ENCODE measurements around the gene NGEF. TPM values are rescaled to one million over a fixed set of nuclear protein-coding genes. Genes with fewer than 3 reads are reported as not detected.

Gene NGEF
- total and polyA plus RNA-seq, 4 donors = 15.4 to 46.3 (median 29.2) TPM

DNA sequence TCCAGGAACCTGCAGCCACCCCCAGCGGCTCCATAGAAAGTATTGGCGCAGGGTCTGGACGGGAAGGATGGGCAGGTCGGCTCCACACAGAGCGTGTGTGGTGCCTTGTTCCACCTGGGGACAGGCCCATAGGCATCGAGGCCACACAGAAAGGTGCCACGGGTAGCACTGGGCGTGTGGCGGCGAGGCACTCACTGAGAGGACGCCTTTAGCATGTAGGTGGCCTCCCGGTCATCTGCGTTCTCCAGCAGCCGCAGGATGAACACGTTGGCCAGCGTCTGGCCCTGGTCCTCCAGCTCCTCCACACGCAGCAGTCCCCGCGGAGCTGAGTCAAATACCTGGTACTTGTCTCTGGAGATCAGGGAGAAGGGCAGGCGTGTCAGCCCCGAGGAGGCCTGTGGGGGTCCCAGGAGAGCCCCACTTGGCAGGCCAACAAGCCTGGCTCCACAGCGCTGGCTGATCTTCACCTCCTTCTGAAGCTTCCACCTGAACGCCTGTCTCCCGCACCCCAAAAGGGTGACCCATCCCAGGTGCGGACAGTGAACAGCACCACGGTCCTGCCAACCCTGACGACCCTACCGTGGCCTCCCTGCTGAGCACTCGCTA, 129.8 kb downstream of the NGEF start:
- Histone ChIP-seq H3K36me3 (ENCODE audit: control insufficient read depth, insufficient read depth, low read length) (peaks cover 89% of the 10 kb centered on the region), H3K4me1 (ENCODE audit: control insufficient read depth, insufficient read depth, low read length) (peaks cover 1% of the 10 kb centered on the region), H3K27me3 (ENCODE audit: control insufficient read depth, insufficient read depth, low read length) (no peaks in the 10 kb centered on the region), H3K4me3 (ENCODE audit: low read depth, low read length) (no peak overlapping the region), H3K27ac (ENCODE audit: low read depth, low read length) (no peak overlapping the region), H3K9me3 (ENCODE audit: control insufficient read depth, insufficient read depth, low read length) (no peaks in the 10 kb centered on the region)
- DNase-seq (ENCODE audit: low read depth in 4 of 6, low spot score in 6 of 6) = no peak
- 95% methylated on average over 29 of the region's 29 CpGs for WGBS (ENCODE audit: insufficient coverage)

DNA sequence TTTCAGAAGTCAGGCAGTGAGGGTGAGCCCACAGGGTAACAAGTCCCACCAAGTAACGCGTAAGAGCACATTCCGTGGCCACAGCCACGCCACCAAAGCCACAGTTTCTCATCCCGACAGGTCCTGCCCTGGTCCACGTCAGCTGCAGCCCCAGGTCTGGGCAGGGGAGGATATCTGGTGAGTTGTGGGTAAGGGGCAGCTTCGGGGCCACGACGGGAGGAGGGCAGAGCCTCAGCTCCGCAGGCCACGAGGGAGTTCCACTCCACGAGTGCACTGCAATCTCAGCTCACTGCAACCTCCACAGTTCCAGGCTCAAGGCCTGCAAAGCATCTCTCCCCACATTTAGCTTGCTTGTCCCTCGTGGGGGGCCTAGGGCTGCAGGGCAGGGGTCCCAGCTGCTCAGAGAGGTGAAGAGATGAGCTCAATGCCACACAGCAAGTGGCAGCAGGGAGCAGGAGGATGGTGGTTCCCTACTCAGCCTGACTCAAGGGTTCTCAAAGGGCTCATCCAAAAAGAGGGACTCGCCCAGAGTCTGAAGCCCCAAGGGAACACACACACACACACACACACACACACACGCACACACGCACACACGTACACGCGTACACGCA, 130.4 kb downstream of the NGEF start:
- Histone ChIP-seq H3K4me1 (ENCODE audit: control insufficient read depth, insufficient read depth, low read length) (peaks cover 7% of the 10 kb centered on the region), H3K9me3 (ENCODE audit: control insufficient read depth, insufficient read depth, low read length) (no peaks in the 10 kb centered on the region), H3K27me3 (ENCODE audit: control insufficient read depth, insufficient read depth, low read length) (no peaks in the 10 kb centered on the region), H3K27ac (ENCODE audit: low read depth, low read length) (no peak overlapping the region), H3K36me3 (ENCODE audit: control insufficient read depth, insufficient read depth, low read length) (peaks cover 94% of the 10 kb centered on the region), H3K4me3 (ENCODE audit: low read depth, low read length) (no peak overlapping the region)
- 95% methylated on average over 15 of the region's 20 CpGs for WGBS (ENCODE audit: insufficient coverage)
- DNase-seq (ENCODE audit: low read depth in 4 of 6, low spot score in 6 of 6) = no peak

DNA sequence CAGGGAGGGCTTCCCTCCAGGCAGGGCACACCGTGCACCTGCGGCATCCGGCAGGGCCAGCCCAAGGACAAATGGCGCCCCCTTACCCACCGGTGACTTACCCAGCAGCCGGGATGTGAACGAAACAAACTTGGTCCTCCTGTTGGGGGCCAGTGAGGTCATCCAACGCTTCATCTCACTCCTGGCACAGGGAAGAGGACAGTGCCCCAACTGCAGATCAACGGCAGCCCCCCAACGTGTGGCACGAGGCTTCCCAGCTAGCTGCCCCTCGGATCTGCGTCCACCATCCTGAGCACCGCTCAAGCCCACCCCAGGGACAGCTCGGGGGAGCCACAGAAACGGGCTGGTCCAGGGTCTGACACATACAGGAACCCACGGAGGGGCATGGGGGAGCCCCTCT, 131.0 kb downstream of the NGEF start:
- peaks cover 12% of the 10 kb centered on the region for H3K4me1 ChIP-seq (ENCODE audit: control insufficient read depth, insufficient read depth, low read length)

DNA sequence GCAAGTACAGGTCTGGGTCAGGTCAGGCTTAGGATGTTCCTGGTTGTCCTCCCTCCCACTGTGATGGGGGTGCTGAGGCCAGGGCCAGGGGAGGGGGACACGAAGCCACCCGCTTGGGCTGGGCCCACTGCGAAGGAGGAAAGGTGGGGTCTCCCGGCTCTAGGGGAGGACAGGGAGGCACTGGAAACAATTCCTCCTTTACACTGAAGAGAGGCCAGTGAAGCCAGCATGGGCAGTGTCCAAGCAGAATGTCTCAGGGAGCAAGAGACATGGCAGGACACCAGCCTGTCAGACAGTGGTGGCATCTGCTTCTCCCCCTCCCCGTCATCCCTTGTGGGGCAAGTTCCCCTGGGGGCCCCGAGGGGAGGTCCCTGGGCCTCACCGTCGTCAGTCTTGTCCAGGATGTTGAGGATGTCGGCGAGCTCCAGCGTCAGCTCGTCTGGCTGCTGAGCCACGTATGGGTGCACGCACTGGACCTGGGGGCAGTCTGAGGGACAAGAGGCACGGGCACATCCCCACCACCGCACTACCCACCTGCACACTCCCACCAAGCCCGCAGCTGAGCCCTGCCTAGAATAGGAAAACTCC, 132.2 kb downstream of the NGEF start:
- Histone ChIP-seq H3K9me3 (ENCODE audit: control insufficient read depth, insufficient read depth, low read length) (no peaks in the 10 kb centered on the region), H3K27me3 (ENCODE audit: control insufficient read depth, insufficient read depth, low read length) (no peaks in the 10 kb centered on the region), H3K4me3 (ENCODE audit: low read depth, low read length) (no peak overlapping the region), H3K36me3 (ENCODE audit: control insufficient read depth, insufficient read depth, low read length) (peaks cover 77% of the 10 kb centered on the region), H3K27ac (ENCODE audit: low read depth, low read length) (no peak overlapping the region), H3K4me1 (ENCODE audit: control insufficient read depth, insufficient read depth, low read length) (peaks cover 17% of the 10 kb centered on the region)
- no peak for DNase-seq (ENCODE audit: low read depth in 4 of 6, low spot score in 6 of 6)
- 80% methylated on average over 15 of the region's 17 CpGs for WGBS (ENCODE audit: insufficient coverage)

More for the DNA sequence above, 131.0 kb downstream of the NGEF start:
- H3K36me3 ChIP-seq (ENCODE audit: control insufficient read depth, insufficient read depth, low read length) = peaks cover 88% of the 10 kb centered on the region
- no peak for DNase-seq (ENCODE audit: low read depth in 4 of 6, low spot score in 6 of 6)
- H3K27ac ChIP-seq (ENCODE audit: low read depth, low read length) = no peak overlapping the region
- no peak overlapping the region for H3K4me3 ChIP-seq (ENCODE audit: low read depth, low read length)
- H3K9me3 ChIP-seq (ENCODE audit: control insufficient read depth, insufficient read depth, low read length) = no peaks in the 10 kb centered on the region
- 93% methylated on average over 17 of the region's 17 CpGs for WGBS (ENCODE audit: insufficient coverage)
- H3K27me3 ChIP-seq (ENCODE audit: control insufficient read depth, insufficient read depth, low read length) = no peaks in the 10 kb centered on the region

DNA sequence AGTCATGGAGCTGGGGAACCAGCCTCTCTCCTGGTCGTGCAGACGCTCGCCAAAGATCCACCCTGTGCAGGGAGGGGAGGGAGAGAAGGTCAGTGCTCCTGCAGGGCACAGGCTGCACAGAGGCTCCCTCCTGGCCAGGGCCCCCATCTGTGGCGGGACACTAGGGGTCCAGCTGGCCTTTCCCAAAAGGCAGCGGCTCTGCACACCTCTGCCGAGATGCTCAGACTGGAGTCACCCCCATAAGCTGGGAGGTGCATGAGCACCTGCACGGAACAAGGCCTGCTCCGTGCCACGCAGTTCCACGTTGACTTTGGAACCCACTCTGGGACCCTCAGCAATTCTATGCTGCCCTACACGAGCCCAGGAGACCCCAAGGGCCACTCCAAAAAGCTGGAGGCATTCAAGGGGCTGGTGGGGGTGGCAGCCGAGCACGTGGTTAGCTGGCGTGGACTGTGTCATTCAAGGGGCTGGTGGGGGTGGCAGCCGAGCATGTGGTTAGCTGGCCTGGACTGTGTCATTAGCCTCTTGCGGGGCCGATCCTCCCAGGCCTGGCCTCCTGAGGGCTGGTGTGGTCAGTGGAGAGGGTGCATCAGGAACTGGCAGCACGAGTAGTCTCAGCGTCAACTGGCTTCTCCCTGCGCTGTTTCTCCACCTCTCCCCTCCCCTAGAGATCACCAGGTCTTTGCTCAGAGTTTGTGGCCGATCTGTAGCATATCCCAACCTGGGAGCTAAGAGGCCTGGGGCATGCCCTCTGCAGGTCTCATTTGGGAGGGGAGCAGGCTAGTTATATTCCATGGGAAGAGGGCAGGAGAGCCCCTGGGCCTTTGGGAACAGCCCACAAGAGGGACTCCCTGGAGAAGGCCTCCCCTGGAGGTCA, 133.2 kb downstream of the NGEF start:
- 91% methylated on average over 17 of the region's 21 CpGs for WGBS (ENCODE audit: insufficient coverage)
- H3K36me3 ChIP-seq (ENCODE audit: control insufficient read depth, insufficient read depth, low read length) = peaks cover 67% of the 10 kb centered on the region
- no peak overlapping the region for H3K4me3 ChIP-seq (ENCODE audit: low read depth, low read length)
- H3K27ac ChIP-seq (ENCODE audit: low read depth, low read length) = no peak overlapping the region
- H3K27me3 ChIP-seq (ENCODE audit: control insufficient read depth, insufficient read depth, low read length) = no peaks in the 10 kb centered on the region
- no peaks in the 10 kb centered on the region for H3K9me3 ChIP-seq (ENCODE audit: control insufficient read depth, insufficient read depth, low read length)
- H3K4me1 ChIP-seq (ENCODE audit: control insufficient read depth, insufficient read depth, low read length) = peaks cover 25% of the 10 kb centered on the region
- DNase-seq (ENCODE audit: low read depth in 4 of 6, low spot score in 6 of 6) = no peak

DNA sequence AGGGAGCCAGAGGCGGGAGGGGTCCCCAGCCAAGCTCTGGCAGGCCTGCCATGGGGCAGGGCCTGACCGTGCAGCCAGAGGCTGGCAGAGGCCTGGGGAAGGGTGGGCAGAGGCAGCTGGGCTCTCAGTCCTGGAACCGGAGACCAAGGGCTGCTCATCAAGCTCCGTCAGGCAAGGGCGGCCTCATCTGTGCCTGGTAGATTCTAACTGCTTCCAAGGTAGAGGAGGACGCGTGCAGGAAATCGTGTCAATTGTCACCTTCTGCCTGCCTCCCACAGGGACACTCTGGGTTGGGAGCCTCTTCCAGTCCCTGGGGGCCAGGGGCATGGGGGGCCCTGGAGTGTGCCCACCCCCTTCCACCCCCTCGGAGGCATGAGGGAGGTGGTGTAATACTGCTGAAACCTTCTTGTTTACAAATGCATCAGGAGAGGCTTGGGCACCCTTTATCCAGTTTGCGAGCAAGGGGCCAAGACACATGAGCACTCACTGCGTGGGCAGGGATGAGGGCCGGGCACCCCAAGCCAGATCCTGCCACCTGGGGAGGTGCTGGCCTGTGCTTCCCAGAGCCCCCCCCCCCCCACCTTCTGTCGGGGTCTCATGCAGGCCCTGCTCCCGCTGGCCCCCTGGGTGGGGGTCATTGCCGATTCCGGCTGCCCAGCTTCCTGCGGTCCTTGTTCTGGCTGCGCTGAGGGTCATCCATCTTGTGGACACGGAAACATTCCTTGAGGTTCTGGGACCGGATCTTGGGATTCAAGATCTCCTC, 134.0 kb downstream of the NGEF start:
- no peaks in the 10 kb centered on the region for H3K27me3 ChIP-seq (ENCODE audit: control insufficient read depth, insufficient read depth, low read length)
- H3K36me3 ChIP-seq (ENCODE audit: control insufficient read depth, insufficient read depth, low read length) = peaks cover 63% of the 10 kb centered on the region
- H3K9me3 ChIP-seq (ENCODE audit: control insufficient read depth, insufficient read depth, low read length) = no peaks in the 10 kb centered on the region
- DNase-seq (ENCODE audit: low read depth in 4 of 6, low spot score in 6 of 6) = no peak
- peaks cover 29% of the 10 kb centered on the region for H3K4me1 ChIP-seq (ENCODE audit: control insufficient read depth, insufficient read depth, low read length)
- H3K4me3 ChIP-seq (ENCODE audit: low read depth, low read length) = no peak overlapping the region
- WGBS (ENCODE audit: insufficient coverage) = 87% methylated on average over 13 of the region's 20 CpGs
- H3K27ac ChIP-seq (ENCODE audit: low read depth, low read length) = no peak overlapping the region

DNA sequence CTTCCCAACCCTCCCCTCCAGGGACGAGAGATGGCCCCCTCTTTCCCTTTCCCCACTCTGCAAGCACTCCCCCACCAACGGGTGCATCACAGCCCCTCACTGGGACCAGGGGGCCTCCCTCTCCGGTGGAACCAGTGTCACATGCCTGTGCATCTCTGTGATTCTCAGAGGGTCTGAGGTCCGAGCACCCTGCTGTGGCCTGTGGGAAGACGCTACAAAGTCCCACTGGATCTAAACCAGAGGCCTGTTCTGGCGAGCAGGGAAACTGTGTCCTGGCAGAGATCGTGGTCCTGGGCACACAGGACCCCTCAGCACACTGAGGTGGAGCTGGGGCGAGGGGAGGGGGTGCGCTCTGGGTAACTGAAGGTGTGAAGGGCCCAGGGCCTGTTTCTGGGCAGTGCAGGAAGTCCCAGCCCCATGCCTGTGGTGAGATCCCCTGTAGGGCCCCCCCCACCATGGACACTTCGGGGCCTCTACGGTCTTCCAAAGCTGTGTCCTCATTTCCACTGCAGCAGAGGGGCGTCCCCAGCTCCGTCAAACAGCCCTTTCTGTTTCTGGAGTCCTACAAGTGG, 135.0 kb downstream of the NGEF start:
- DNase-seq (ENCODE audit: low read depth in 4 of 6, low spot score in 6 of 6) = no peak
- H3K27ac ChIP-seq (ENCODE audit: low read depth, low read length) = no peak overlapping the region
- peaks cover 39% of the 10 kb centered on the region for H3K4me1 ChIP-seq (ENCODE audit: control insufficient read depth, insufficient read depth, low read length)
- H3K9me3 ChIP-seq (ENCODE audit: control insufficient read depth, insufficient read depth, low read length) = no peaks in the 10 kb centered on the region
- H3K4me3 ChIP-seq (ENCODE audit: low read depth, low read length) = no peak overlapping the region
- no peaks in the 10 kb centered on the region for H3K27me3 ChIP-seq (ENCODE audit: control insufficient read depth, insufficient read depth, low read length)
- 91% methylated on average over 13 of the region's 13 CpGs for WGBS (ENCODE audit: insufficient coverage)
- H3K36me3 ChIP-seq (ENCODE audit: control insufficient read depth, insufficient read depth, low read length) = peaks cover 60% of the 10 kb centered on the region

DNA sequence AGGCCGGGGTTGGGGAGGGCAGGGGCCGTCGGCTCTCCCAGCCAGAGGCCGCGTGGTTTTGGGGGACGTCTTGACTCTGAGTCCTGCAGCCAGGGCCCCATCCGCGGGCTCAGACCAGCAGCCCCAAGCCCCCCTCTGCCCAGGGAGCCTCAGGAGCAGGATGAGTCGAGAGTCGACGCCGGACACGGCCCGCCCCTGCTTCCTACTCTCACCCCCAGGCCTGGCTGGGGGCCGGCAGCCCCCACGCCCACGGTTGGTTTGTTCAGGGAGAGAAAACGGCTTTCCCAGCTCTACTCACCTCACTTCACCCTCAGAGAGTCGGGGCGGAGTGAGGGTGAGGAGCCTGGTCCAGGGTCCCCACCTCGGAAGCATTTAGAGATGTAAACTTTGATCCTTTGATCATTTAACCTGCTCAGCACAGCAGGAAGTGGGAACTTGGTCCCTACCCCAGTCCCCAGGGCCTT, 136.0 kb downstream of the NGEF start:
- Histone ChIP-seq H3K4me3 (ENCODE audit: low read depth, low read length) (peak overlapping the region; percentile 33), H3K9me3 (ENCODE audit: control insufficient read depth, insufficient read depth, low read length) (no peaks in the 10 kb centered on the region), H3K27me3 (ENCODE audit: control insufficient read depth, insufficient read depth, low read length) (no peaks in the 10 kb centered on the region), H3K27ac (ENCODE audit: low read depth, low read length) (no peak overlapping the region), H3K4me1 (ENCODE audit: control insufficient read depth, insufficient read depth, low read length) (peaks cover 49% of the 10 kb centered on the region), H3K36me3 (ENCODE audit: control insufficient read depth, insufficient read depth, low read length) (peaks cover 57% of the 10 kb centered on the region)
- DNase-seq (ENCODE audit: low read depth in 4 of 6, low spot score in 6 of 6) = peak in 1 of 6 donors; percentile 11
- 9% methylated on average over 9 of the region's 21 CpGs for WGBS (ENCODE audit: insufficient coverage)

Measured in spinal cord (tissue), 10 donors.